ENCODE data around the gene PYGB. TPM values are rescaled to one million over a fixed set of nuclear protein-coding genes. Genes with fewer than 3 reads are reported as not detected.

The PYGB gene
- total RNA-seq, 1 donor from 2014 or later: 57.9 TPM

DNA sequence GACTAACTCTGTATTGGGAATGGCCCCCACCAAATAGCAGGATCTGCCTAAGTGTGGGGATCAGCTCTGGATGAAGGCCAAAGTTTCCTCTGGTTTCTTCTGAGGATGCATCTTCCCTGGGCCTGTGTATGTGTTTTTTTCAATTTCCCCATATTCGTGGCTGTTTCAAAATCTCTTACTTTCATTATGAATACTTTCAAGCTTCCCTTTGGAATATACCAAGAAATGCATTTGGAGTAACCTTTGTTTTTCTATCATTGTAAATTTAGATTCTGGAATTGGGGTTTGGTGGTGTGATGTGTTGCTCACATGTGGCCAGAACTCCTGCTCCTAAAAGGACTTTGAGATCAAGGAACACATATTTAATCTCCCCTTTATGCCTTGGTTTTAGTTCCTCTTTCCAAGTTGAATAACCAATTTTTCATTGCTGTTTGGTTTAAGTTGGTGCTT, 44.0 kb upstream of the PYGB start:
- no peak for DNase-seq (ENCODE audit: low spot score)
- TF ChIP-seq, protein P1, sequence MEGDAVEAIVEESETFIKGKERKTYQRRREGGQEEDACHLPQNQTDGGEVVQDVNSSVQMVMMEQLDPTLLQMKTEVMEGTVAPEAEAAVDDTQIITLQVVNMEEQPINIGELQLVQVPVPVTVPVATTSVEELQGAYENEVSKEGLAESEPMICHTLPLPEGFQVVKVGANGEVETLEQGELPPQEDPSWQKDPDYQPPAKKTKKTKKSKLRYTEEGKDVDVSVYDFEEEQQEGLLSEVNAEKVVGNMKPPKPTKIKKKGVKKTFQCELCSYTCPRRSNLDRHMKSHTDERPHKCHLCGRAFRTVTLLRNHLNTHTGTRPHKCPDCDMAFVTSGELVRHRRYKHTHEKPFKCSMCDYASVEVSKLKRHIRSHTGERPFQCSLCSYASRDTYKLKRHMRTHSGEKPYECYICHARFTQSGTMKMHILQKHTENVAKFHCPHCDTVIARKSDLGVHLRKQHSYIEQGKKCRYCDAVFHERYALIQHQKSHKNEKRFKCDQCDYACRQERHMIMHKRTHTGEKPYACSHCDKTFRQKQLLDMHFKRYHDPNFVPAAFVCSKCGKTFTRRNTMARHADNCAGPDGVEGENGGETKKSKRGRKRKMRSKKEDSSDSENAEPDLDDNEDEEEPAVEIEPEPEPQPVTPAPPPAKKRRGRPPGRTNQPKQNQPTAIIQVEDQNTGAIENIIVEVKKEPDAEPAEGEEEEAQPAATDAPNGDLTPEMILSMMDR (IDR thresholded peaks at IDR 0.05; ENCODE audit: unreplicated experiment): no peak
- no peaks in the 10 kb centered on the region for H3K9me3 Mint-ChIP-seq (ENCODE audit: unreplicated experiment)
- no peaks in the 10 kb centered on the region for H3K27me3 Mint-ChIP-seq (ENCODE audit: unreplicated experiment)
- H3K4me1 Mint-ChIP-seq (ENCODE audit: unreplicated experiment): no peaks in the 10 kb centered on the region
- H3K27ac Mint-ChIP-seq (ENCODE audit: unreplicated experiment): no peak overlapping the region
- H3K4me3 Mint-ChIP-seq (ENCODE audit: unreplicated experiment): no peak overlapping the region
- H3K36me3 Mint-ChIP-seq (ENCODE audit: low read depth, unreplicated experiment): no peaks in the 10 kb centered on the region

DNA sequence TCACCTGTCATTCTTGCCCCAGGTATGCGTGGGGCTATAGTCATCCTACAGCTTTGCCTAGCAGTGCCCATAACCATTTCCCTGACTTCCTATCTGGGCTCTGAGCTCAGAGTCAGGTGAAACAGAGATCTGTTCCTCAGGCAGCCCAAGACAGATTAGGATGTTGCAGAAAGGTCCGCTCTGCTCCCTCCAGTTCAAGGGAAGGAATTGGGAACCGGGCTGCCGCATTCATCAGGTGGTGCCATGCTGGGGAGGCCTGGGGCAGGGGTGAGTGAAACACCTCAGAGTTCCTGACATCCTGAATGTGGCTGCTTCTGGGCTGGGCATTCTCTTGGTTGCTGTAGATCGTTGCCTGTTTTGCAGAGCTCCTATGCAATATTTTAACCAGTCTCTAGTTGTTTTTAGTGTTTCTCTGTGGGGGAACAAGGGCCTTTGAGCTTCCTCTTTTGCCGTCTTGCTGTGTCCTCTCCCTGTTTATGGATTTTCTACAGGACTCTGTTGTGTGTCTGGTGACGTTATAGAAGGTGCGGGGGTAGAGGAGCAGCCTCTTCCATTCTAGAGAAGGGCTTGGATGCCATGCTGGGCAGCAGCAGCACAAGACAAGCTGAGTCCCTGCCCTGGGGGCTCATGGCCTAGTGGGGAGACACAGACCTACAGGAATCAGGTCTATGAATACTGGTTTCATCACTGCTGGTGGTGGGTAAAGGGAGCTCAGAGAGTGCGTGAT, 43.2 kb upstream of the PYGB start:
- no peaks in the 10 kb centered on the region for H3K9me3 Mint-ChIP-seq (ENCODE audit: unreplicated experiment)
- H3K4me1 Mint-ChIP-seq (ENCODE audit: unreplicated experiment): no peaks in the 10 kb centered on the region
- TF ChIP-seq, protein P1 (IDR thresholded peaks at IDR 0.05; ENCODE audit: unreplicated experiment): no peak
- no peaks in the 10 kb centered on the region for H3K27me3 Mint-ChIP-seq (ENCODE audit: unreplicated experiment)
- no peaks in the 10 kb centered on the region for H3K36me3 Mint-ChIP-seq (ENCODE audit: low read depth, unreplicated experiment)
- H3K4me3 Mint-ChIP-seq (ENCODE audit: unreplicated experiment): no peak overlapping the region
- H3K27ac Mint-ChIP-seq (ENCODE audit: unreplicated experiment): no peak overlapping the region
- no peak for DNase-seq (ENCODE audit: low spot score)

DNA sequence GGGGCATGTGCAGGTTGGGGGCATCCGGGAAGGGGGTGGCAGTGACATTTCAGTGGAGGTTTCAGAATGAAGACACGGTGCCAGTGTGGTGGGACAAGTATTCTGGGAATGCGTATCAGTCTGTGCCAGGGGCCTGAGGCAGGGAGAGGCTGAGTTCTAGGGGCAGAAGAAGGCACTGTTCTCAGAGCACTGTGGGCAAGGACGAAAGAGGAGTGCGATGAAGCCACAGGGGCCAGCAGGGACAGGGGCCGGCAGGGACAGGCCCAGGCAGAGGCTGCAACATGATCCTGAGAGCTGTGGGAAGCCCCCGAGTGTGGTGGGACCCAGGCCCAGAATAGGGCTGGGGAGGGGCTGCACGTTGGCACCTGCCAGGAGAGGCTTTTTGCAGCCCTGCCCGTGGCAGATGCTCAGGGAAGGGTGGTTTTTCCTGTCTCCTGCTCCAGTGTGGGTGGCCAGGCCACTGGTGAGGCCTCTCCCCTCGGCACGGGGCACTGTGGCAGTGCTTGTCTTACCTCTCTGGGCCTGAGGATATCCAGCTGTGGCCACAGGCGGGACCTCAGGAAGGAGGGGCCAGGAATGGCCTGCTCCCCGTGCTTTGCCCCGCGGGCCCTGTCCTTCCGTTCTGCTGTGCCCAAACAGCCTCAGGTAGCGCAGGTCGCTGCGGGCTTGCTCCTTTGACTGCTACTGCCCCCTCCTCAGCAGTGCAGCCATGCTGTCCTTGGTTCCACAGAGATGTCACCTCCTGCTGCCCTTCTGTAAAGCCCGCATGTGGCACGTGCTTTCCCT, 42.4 kb upstream of the PYGB start:
- TF ChIP-seq, protein P1 (IDR thresholded peaks at IDR 0.05; ENCODE audit: unreplicated experiment): no peak
- no peak for DNase-seq (ENCODE audit: low spot score)
- H3K27ac Mint-ChIP-seq (ENCODE audit: unreplicated experiment): no peak overlapping the region
- H3K4me1 Mint-ChIP-seq (ENCODE audit: unreplicated experiment): no peaks in the 10 kb centered on the region
- no peaks in the 10 kb centered on the region for H3K27me3 Mint-ChIP-seq (ENCODE audit: unreplicated experiment)
- H3K9me3 Mint-ChIP-seq (ENCODE audit: unreplicated experiment): no peaks in the 10 kb centered on the region
- no peaks in the 10 kb centered on the region for H3K36me3 Mint-ChIP-seq (ENCODE audit: low read depth, unreplicated experiment)
- H3K4me3 Mint-ChIP-seq (ENCODE audit: unreplicated experiment): no peak overlapping the region

DNA sequence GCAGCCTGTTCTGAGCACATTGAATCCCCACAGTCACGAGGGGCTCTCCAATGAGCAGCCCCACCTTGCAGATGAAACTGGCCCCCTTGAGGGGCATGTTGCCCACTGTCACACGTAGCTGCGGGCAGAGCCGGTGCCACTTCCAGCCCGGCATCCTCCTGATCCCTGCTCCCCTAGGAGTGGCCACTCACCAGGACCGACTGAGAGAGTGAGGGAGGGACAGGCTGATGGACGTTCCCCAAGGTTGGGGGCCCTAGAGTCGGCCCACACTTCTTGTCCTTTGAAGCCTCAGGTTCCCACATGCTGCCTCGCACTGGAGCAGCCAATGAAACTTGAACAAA, 41.9 kb upstream of the PYGB start:
- H3K4me1 Mint-ChIP-seq (ENCODE audit: unreplicated experiment): no peaks in the 10 kb centered on the region
- TF ChIP-seq, protein P1 (IDR thresholded peaks at IDR 0.05; ENCODE audit: unreplicated experiment): no peak
- no peak overlapping the region for H3K4me3 Mint-ChIP-seq (ENCODE audit: unreplicated experiment)
- no peaks in the 10 kb centered on the region for H3K27me3 Mint-ChIP-seq (ENCODE audit: unreplicated experiment)
- H3K27ac Mint-ChIP-seq (ENCODE audit: unreplicated experiment): no peak overlapping the region
- H3K36me3 Mint-ChIP-seq (ENCODE audit: low read depth, unreplicated experiment): no peaks in the 10 kb centered on the region
- no peak for DNase-seq (ENCODE audit: low spot score)
- H3K9me3 Mint-ChIP-seq (ENCODE audit: unreplicated experiment): no peaks in the 10 kb centered on the region

DNA sequence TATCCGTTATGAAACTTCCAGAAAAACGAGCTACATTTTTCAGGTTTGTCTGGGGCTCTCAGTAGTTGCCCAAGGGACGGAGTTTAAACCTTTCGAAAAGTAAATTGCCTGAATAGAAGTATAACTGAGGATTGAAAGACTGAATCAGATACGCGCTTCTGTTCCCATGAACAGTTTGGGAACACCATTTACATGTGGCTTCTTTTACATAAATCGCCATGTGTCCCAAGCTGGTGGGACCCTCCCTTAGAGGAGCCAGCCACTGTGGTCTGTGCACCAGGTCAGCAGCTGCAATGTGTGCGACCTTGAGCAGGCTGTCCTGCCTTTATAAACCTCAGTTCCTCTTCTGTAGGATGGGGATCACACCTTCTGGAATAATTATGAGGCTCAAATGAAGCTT, 41.3 kb upstream of the PYGB start:
- H3K27ac Mint-ChIP-seq (ENCODE audit: unreplicated experiment): no peak overlapping the region
- H3K4me1 Mint-ChIP-seq (ENCODE audit: unreplicated experiment): no peaks in the 10 kb centered on the region
- DNase-seq (ENCODE audit: low spot score): no peak
- TF ChIP-seq, protein P1 (IDR thresholded peaks at IDR 0.05; ENCODE audit: unreplicated experiment): no peak
- H3K9me3 Mint-ChIP-seq (ENCODE audit: unreplicated experiment): no peaks in the 10 kb centered on the region
- peaks cover 4% of the 10 kb centered on the region for H3K36me3 Mint-ChIP-seq (ENCODE audit: low read depth, unreplicated experiment)
- H3K4me3 Mint-ChIP-seq (ENCODE audit: unreplicated experiment): no peak overlapping the region
- no peaks in the 10 kb centered on the region for H3K27me3 Mint-ChIP-seq (ENCODE audit: unreplicated experiment)
